ENCODE data around the gene CLDN10. TPM values are rescaled to one million over a fixed set of nuclear protein-coding genes. Genes with fewer than 3 reads are reported as not detected.

CLDN10 gene
- total RNA-seq, 1 donor, result not detected

GRCh38 chr13:95579303-95579702 lies 26.8 kb downstream of the CLDN10 start:
- no peak overlapping the region for H3K4me3 ChIP-seq (ENCODE audit: low read depth, low read length)
- DNase-seq (ENCODE audit: low read depth), result no peak
- no peak for TF ChIP-seq CTCF (IDR thresholded peaks at IDR 0.05; ENCODE audit: insufficient read depth, low read depth, low read length)

GRCh38 chr13:95585867-95586266 lies 33.3 kb downstream of the CLDN10 start:
- H3K4me3 ChIP-seq (ENCODE audit: low read depth, low read length), result no peak overlapping the region
- DNase-seq (ENCODE audit: low read depth), result no peak
- no peak for TF ChIP-seq CTCF (IDR thresholded peaks at IDR 0.05; ENCODE audit: insufficient read depth, low read depth, low read length)

GRCh38 chr13:95588134-95588533 lies 35.6 kb downstream of the CLDN10 start:
- DNase-seq (ENCODE audit: low read depth), result no peak
- H3K4me3 ChIP-seq (ENCODE audit: low read depth, low read length), result no peak overlapping the region
- TF ChIP-seq CTCF (IDR thresholded peaks at IDR 0.05; ENCODE audit: insufficient read depth, low read depth, low read length), result no peak

- no peak for TF ChIP-seq CTCF (IDR thresholded peaks at IDR 0.05; ENCODE audit: insufficient read depth, low read depth, low read length)
- H3K4me3 ChIP-seq (ENCODE audit: low read depth, low read length), result no peak overlapping the region
- DNase-seq (ENCODE audit: low read depth), result peak; percentile 10
These were observed 36.2 kb downstream of the CLDN10 start for GRCh38 chr13:95588721-95589120.

GRCh38 chr13:95593462-95593861 lies 40.9 kb downstream of the CLDN10 start:
- no peak for DNase-seq (ENCODE audit: low read depth)
- H3K4me3 ChIP-seq (ENCODE audit: low read depth, low read length), result no peak overlapping the region
- TF ChIP-seq CTCF (IDR thresholded peaks at IDR 0.05; ENCODE audit: insufficient read depth, low read depth, low read length), result no peak

GRCh38 chr13:95596701-95597100 lies 44.2 kb downstream of the CLDN10 start:
- DNase-seq (ENCODE audit: low read depth), result no peak
- no peak for TF ChIP-seq CTCF (IDR thresholded peaks at IDR 0.05; ENCODE audit: insufficient read depth, low read depth, low read length)
- no peak overlapping the region for H3K4me3 ChIP-seq (ENCODE audit: low read depth, low read length)

- DNase-seq (ENCODE audit: low read depth), result no peak
- no peak for TF ChIP-seq CTCF (IDR thresholded peaks at IDR 0.05; ENCODE audit: insufficient read depth, low read depth, low read length)
- no peak overlapping the region for H3K4me3 ChIP-seq (ENCODE audit: low read depth, low read length)
These were observed 48.7 kb downstream of the CLDN10 start for GRCh38 chr13:95601216-95601615.
